GM18907 (cell line): ENCODE results near the gene SQSTM1.
"Not testable (repeated sequence)": the region's sequence is repeated elsewhere in the genome, so short reads cannot be mapped to it uniquely, and the experiment has no call there.

Experiments used
- ATAC-seq: cut with Tn5 transposase; IDR thresholded peaks from one replicate; pipeline ENCODE4 v1.9.1; 2021; ENCODE audit warnings: mild to moderate bottlenecking, moderate library complexity; ENCODE audit not compliant: unreplicated experiment

The SQSTM1 gene

GRCh38 chr5:179841621-179842020, 20.9 kb downstream of the SQSTM1 start:
- ATAC-seq, result no peak

DNA sequence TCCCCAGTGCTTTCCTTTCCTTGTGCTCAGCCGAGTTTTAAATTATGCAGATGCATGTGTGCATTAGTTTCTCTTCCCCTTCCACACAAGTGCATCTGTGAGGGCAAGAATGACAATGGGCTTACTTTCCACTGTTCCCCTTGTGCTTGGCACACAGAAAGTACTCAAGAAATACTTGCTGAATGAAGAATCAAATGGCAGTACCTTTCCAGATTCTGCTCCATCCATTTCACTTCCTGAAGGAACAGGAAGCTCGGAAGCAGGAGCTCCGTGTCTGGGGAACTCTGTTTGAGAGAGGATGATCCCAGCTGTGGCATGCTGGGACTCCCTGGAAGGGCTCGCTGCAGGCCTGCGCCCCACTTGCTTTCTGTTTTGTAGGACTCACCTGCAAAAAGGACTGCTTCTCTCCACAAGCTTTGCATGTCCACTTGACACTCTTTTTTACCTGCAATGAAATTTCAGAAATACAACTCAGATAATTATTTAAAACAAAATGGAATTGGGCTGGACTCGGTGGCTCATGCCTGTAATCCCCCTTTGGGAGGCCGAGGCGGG, 32.4 kb downstream of the SQSTM1 start:
- peak; percentile 75 for ATAC-seq

DNA sequence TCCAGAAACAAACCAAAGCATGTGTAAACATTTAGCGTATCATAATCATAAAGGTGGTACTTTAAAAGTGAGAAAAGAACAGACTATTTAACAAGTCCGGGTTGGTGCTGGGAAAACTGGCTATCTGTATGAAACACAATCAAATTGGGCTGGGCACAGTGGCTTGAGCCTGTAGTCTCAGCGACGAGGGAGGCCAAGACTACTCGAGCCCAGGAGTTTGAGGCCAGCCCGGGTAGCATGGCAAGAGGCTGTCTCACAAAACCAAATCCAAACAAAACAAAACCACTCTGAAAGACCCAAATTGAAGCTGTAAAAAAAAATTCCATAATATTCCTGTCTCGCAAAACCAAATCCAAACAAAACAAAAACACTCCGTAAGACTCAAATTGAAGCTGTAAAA, 33.7 kb downstream of the SQSTM1 start:
- no peak for ATAC-seq

DNA sequence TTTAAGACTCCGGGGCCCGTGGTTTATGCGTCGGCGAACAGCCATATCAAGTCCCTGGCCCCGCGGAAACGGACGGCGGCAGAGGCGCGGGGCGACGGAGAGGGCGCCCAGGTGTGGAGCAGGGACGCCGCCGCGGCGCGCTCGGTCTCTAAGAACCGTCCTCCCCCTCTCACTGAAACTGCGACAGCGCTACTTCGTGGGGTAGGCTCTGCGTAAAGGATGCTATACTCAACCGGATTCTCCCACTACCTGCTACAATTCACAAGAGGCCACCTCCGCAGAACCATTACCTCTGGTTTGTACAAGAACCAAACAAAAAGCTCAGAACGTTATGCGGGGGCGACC, 37.5 kb downstream of the SQSTM1 start:
- ATAC-seq, result peak; percentile 46

DNA sequence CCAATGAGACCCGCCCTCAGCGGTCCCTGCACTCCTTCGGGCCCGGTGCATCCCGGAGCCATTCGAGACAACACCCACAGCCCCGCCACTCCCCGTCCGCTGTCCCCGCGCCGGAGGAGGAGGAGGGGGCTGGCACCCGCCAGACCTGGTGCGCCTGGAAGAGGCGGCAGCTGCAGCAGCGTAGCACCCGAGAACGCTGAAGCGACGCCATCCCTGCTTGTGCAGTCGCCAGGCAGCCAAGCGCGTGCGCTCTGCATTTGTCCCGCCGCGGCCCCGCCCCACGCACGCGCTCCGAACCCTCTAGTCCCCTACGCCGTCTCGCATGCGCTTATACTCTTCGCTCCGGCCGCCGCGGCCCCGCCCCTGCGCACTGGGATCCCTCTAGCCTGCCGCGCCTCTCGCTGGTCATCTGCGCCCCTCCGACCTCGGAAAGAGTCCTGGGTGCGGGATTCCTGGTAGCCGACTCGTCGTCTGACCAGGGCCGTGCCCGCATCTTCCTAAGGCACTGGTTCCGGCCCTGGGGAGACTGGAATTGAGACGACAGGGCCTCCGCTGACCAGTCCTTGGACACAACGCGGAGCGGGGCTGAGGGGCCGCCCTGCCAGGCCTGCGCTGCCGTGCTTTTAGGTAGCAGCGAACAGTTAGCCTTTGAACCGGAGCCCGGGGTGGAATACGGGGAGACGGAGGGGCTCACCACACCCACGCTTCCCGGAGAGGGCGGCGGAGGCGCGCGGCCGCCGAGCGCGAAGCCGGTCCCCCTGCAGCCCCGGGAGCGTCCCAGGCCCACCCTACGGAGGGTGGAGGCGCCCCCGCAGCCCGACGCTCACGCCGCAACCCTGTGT, 38.1 kb downstream of the SQSTM1 start, which contains the start of gene MRNIP:
Gene MRNIP, minus strand, starts transcription at position 232 of the 842 bp plus-strand sequence. Its CDS starts 21 bp downstream, at position 211.
- peak; percentile 95 for ATAC-seq

GRCh38 chr5:179860301-179860700, 39.6 kb downstream of the SQSTM1 start:
- ATAC-seq, result no peak

DNA sequence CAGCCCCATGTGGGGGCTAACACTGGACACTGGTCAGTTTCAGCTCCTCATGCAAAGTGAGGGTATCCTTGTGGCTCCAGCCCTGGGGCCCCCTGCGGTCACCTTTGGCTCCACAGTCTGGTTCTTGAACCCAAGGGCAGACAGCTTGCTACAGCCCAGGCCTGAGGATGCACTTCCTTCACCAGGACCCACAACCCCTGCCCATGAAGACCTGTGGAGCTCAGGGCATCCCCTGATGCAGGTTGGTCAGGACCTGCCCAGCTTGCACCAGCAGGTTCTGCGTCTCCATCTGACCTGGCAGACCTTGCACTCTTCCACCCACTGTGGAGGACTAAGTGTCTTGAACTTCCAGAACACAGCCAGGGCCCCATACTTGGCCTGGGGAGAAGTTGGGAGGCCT, 41.6 kb downstream of the SQSTM1 start:
- ATAC-seq, result no peak

DNA sequence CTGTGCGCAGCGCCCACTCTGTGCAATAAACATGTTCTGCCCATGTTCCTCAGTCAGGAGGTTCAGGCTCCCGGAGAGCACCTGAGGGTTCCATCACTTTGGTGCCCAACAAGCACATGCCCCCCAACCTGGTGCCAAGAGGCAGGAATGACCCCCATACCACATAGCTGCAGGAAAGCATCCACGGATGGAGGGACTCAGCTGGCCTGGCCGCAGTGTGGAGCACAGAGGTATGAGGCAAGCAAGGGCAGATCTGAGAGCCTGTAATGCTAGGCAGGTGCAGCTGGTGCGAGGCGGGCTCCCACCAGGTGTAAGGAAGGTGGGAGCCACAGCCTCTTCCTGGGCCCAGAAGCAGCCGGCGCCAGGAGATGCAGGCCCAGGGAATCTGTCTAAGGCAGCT, 42.2 kb downstream of the SQSTM1 start:
- no peak for ATAC-seq

GRCh38 chr5:179863449-179864085, 42.9 kb downstream of the SQSTM1 start:
- no peak for ATAC-seq

GRCh38 chr5:179864686-179865085, 44.0 kb downstream of the SQSTM1 start:
- ATAC-seq, result no peak

GRCh38 chr5:179865491-179866240, 45.0 kb downstream of the SQSTM1 start:
- ATAC-seq, result no peak

- no peak for ATAC-seq
Observed at GRCh38 chr5:179866241-179867078, 45.8 kb downstream of the SQSTM1 start.

- ATAC-seq, result no peak
Observed at GRCh38 chr5:179867079-179867465, 46.4 kb downstream of the SQSTM1 start.

GRCh38 chr5:179867476-179867875, 46.8 kb downstream of the SQSTM1 start:
- ATAC-seq, result no peak

- no peak for ATAC-seq
Observed at GRCh38 chr5:179868541-179868940, 47.8 kb downstream of the SQSTM1 start.

- no peak for ATAC-seq
Observed at GRCh38 chr5:179869101-179869500, 48.4 kb downstream of the SQSTM1 start.

DNA sequence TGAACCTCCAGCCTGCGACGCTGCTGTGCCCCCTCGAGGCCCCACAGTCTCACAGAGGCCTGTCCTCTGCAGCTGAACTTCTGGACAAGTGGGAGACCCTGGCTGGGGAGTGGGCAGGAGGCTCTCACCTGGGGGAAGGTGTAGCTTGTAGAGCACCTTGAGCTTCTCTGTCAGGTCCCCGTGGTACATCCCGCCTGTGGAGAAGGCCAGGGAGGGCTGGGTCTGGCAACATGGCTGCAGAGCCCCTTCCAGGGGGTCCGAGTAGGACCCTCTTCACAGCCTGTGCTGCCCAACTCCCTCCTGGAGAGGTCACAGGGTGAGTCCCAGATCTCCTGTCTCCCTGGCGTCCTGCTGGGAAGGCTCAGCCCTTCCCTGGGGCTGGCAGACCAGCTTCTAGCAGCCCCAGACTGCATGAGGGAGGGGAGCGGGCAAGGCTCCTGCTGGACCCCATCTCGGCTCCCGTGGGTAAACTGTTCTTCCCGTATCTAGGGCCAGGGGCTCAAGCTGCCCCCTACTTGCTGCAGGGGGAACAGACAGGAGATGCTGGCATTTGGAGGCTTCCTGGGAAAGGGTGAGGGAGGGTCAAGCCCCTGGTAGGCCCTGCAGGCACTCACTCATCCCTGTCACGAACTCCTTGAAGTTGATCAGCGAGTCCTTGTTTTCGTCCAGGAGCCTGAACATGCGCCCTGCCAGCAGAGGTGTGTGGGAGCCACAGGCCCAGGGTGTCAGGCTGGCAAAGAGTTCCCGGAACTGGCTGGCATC, 49.1 kb downstream of the SQSTM1 start:
- ATAC-seq, result no peak

DNA sequence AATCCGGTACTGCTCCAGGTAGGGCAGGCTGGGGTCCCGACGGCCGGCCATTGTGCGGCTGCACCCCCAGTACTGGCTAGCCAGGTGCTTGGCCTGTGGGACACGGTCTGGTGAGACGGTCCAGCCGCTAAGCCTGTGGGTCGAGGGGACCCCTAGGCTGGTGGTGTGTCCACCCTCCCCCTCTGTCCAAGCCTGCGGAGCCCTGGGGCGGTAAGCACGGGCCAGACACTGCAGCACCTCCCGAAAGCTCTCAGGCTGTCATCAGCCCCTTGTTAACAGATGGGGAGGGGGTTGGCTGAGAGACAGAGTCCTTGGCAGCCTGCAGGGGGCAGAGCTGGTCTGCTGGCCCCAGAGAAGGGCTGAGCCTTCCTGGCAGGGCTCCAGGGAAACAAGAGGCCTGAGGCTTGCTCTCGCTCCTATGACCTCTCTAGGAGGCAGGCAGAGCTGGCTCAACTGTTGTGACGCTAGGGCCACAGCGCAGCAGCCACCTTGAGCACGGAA, 49.7 kb downstream of the SQSTM1 start:
- no peak for ATAC-seq

DNA sequence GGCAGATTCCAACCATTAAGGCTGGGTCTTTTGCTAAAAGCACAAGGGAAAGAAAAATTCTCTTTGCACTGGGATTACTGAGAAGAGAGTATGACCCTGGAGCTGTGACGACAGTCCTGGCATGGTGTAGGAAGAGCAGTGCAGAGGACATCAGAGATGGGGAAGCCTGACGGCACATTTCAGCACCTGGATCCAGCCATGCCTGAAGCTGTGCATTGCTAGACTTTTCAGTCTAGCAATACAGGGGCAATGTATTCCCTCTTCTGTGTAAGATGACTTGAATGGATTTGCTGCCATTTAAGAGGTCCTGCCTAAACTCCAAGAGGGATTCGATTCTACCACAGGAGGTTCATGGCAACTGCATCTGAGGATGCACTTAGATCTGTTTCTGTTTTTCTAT, 50.2 kb downstream of the SQSTM1 start:
- no peak for ATAC-seq

GRCh38 chr5:179871533-179871932, 50.8 kb downstream of the SQSTM1 start:
- not testable (repeated sequence) for ATAC-seq
